Astrocyte (in vitro differentiated cells and primary cell): ENCODE data around the gene TMEM258. TPM values are rescaled to one million over a fixed set of nuclear protein-coding genes. Genes with fewer than 3 reads are reported as not detected.

Experiments used
- DNase-seq: peaks from one replicate; pipeline ENCODE4 v3.0.0-alpha.2; 2010; ENCODE audit warnings: low read depth
- FAIRE-seq: peaks from 2 replicates; lab custom pipeline; 2011; peaks lifted over from hg19 to GRCh38; lab: Jason Lieb, UNC
- H2AFZ ChIP-seq: 2 replicates; pipeline ENCODE4 v1.6.0; 2012; ENCODE audit warnings: low read depth, low read length, inconsistent platforms
- H3K27ac ChIP-seq: 2 replicates; pipeline ENCODE4 v1.5.1; 2011; ENCODE audit warnings: low read depth, low read length, inconsistent platforms
- H3K27me3 ChIP-seq: 2 replicates; pipeline ENCODE4 v1.6.0; 2011; ENCODE audit warnings: low read length, inconsistent platforms; ENCODE audit not compliant: insufficient read depth
- H3K36me3 ChIP-seq: 2 replicates; pipeline ENCODE4 v1.5.1; 2011; ENCODE audit warnings: low read length, inconsistent platforms; ENCODE audit not compliant: insufficient read depth
- H3K4me1 ChIP-seq: 2 replicates; pipeline ENCODE4 v1.5.1; 2011; ENCODE audit warnings: low read length, inconsistent platforms; ENCODE audit not compliant: insufficient read depth
- H3K4me2 ChIP-seq: 2 replicates; pipeline ENCODE4 v1.6.0; 2012; ENCODE audit warnings: low read length, inconsistent platforms
- H3K4me3 ChIP-seq: 2 replicates; pipeline ENCODE4 v1.5.1; 2011; ENCODE audit warnings: low read depth, mild to moderate bottlenecking, low read length, inconsistent platforms; ENCODE audit not compliant: insufficient read depth
- H3K79me2 ChIP-seq: 2 replicates; pipeline ENCODE4 v1.6.0; 2012; ENCODE audit warnings: mild to moderate bottlenecking, low read length, inconsistent platforms; ENCODE audit not compliant: insufficient read depth
- H3K9ac ChIP-seq: 2 replicates; pipeline ENCODE4 v1.6.0; 2012; ENCODE audit warnings: mild to moderate bottlenecking, low read length, inconsistent platforms
- H3K9me3 ChIP-seq: 2 replicates; pipeline ENCODE4 v1.5.1; 2012; ENCODE audit warnings: low read depth, mild to moderate bottlenecking, low read length, inconsistent platforms; ENCODE audit not compliant: insufficient read depth
- H4K20me1 ChIP-seq: 2 replicates; pipeline ENCODE4 v1.6.0; 2012; ENCODE audit warnings: low read length, inconsistent platforms; ENCODE audit not compliant: insufficient read depth
- H3K27ac Mint-ChIP-seq: one replicate; pipeline ENCODE4 v1.8.0; 2021; ENCODE audit warnings: mild to moderate bottlenecking, mixed read lengths; ENCODE audit not compliant: unreplicated experiment
- H3K27me3 Mint-ChIP-seq: one replicate; pipeline ENCODE4 v1.8.0; 2021; ENCODE audit warnings: low read depth, mixed read lengths; ENCODE audit not compliant: unreplicated experiment
- H3K36me3 Mint-ChIP-seq: one replicate; pipeline ENCODE4 v1.8.0; 2021; ENCODE audit warnings: low read depth, mixed read lengths; ENCODE audit not compliant: unreplicated experiment
- H3K4me1 Mint-ChIP-seq: one replicate; pipeline ENCODE4 v1.8.0; 2021; ENCODE audit warnings: low read depth, mixed read lengths; ENCODE audit not compliant: unreplicated experiment
- H3K4me3 Mint-ChIP-seq: one replicate; pipeline ENCODE4 v1.8.0; 2021; ENCODE audit warnings: mild to moderate bottlenecking, moderate library complexity, mixed read lengths; ENCODE audit not compliant: unreplicated experiment
- H3K9me3 Mint-ChIP-seq: one replicate; pipeline ENCODE4 v1.8.0; 2021; ENCODE audit warnings: mild to moderate bottlenecking, mixed read lengths; ENCODE audit not compliant: unreplicated experiment
- EZH2 ChIP-seq: IDR thresholded peaks from 2 replicates; pipeline ENCODE4 v1.6.1; 2012; ENCODE audit warnings: mild to moderate bottlenecking, low read length, inconsistent platforms; ENCODE audit not compliant: insufficient read depth
- total RNA-seq: library from RNA; stranded (reverse); gene quantifications from 2 replicates; pipeline ENCODE4 v1.2.1, GENCODE V29; 2021
- TF ChIP-seq, protein P1 (sequence below): IDR thresholded peaks from 2 replicates; pipeline ENCODE4 v1.5.1; 2011; ENCODE audit warnings: low read depth, mild to moderate bottlenecking, inconsistent platforms, low read length, moderate library complexity; ENCODE audit not compliant: insufficient read depth

Gene TMEM258
- total RNA-seq, 1 donor from 2014 or later = 98.6 TPM

GRCh38 chr11:61838501-61838900 is 46.1 kb upstream of the TMEM258 start:
- no peak for DNase-seq
- H3K4me1 Mint-ChIP-seq = no peaks in the 10 kb centered on the region
- Histone ChIP-seq H3K4me1 (peaks cover 16% of the 10 kb centered on the region), H3K4me2 (no peak overlapping the region), H3K27me3 (no peaks in the 10 kb centered on the region), H3K9ac (no peak overlapping the region), H2AFZ (no peak overlapping the region), H3K27ac (no peak overlapping the region), H4K20me1 (peaks cover 83% of the 10 kb centered on the region), H3K79me2 (peaks cover 37% of the 10 kb centered on the region), H3K4me3 (no peak overlapping the region), H3K9me3 (no peaks in the 10 kb centered on the region), H3K36me3 (peaks cover 36% of the 10 kb centered on the region)
- peaks cover 2% of the 10 kb centered on the region for H3K9me3 Mint-ChIP-seq
- no peak overlapping the region for H3K4me3 Mint-ChIP-seq
- no peak overlapping the region for H3K27ac Mint-ChIP-seq
- no peak for FAIRE-seq
- no peaks in the 10 kb centered on the region for H3K27me3 Mint-ChIP-seq
- H3K36me3 Mint-ChIP-seq = peaks cover 37% of the 10 kb centered on the region
- TF ChIP-seq, protein P1, sequence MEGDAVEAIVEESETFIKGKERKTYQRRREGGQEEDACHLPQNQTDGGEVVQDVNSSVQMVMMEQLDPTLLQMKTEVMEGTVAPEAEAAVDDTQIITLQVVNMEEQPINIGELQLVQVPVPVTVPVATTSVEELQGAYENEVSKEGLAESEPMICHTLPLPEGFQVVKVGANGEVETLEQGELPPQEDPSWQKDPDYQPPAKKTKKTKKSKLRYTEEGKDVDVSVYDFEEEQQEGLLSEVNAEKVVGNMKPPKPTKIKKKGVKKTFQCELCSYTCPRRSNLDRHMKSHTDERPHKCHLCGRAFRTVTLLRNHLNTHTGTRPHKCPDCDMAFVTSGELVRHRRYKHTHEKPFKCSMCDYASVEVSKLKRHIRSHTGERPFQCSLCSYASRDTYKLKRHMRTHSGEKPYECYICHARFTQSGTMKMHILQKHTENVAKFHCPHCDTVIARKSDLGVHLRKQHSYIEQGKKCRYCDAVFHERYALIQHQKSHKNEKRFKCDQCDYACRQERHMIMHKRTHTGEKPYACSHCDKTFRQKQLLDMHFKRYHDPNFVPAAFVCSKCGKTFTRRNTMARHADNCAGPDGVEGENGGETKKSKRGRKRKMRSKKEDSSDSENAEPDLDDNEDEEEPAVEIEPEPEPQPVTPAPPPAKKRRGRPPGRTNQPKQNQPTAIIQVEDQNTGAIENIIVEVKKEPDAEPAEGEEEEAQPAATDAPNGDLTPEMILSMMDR = no peak
- TF ChIP-seq EZH2 = no peak

GRCh38 chr11:61837411-61838005 is 45.1 kb upstream of the TMEM258 start:
- Mint-ChIP-seq H3K27ac (no peak overlapping the region), H3K4me3 (no peak overlapping the region), H3K36me3 (peaks cover 39% of the 10 kb centered on the region), H3K27me3 (no peaks in the 10 kb centered on the region), H3K4me1 (no peaks in the 10 kb centered on the region), H3K9me3 (peaks cover 3% of the 10 kb centered on the region)
- no peak overlapping the region for H3K4me3 ChIP-seq
- H3K4me1 ChIP-seq = peaks cover 16% of the 10 kb centered on the region
- H3K9ac ChIP-seq = no peak overlapping the region
- no peak overlapping the region for H3K4me2 ChIP-seq
- no peak for TF ChIP-seq EZH2
- TF ChIP-seq, protein P1 = no peak
- H3K36me3 ChIP-seq = peaks cover 29% of the 10 kb centered on the region
- peaks cover 83% of the 10 kb centered on the region for H4K20me1 ChIP-seq
- no peak for FAIRE-seq
- H3K9me3 ChIP-seq = no peaks in the 10 kb centered on the region
- no peak overlapping the region for H2AFZ ChIP-seq
- no peaks in the 10 kb centered on the region for H3K27me3 ChIP-seq
- no peak overlapping the region for H3K27ac ChIP-seq
- H3K79me2 ChIP-seq = peaks cover 47% of the 10 kb centered on the region
- no peak for DNase-seq

DNA sequence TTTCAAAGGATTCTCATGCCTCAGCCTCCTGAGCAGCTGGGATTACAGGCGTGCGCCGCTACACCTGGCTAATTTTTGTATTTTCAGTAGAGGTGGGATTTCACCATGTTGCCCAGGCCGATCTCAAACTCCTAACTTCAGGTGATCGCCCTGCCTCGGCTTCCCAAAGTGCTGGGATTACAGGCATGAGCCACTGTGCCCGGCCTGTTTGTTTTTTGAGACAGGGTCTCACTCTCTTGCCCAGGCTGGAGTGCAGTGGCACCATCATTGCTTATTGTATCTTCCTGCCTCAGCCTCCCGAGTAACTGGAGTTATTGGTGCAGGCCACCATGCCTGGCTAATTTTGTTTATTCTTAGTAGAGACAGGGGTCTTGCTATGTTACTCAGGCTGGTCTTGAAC is 43.8 kb upstream of the TMEM258 start:
- Histone ChIP-seq H3K4me1 (peaks cover 19% of the 10 kb centered on the region), H3K9me3 (no peaks in the 10 kb centered on the region), H3K79me2 (peaks cover 60% of the 10 kb centered on the region), H3K27ac (no peak overlapping the region), H3K9ac (no peak overlapping the region), H3K36me3 (peaks cover 18% of the 10 kb centered on the region), H2AFZ (no peak overlapping the region), H3K4me2 (no peak overlapping the region), H3K27me3 (no peaks in the 10 kb centered on the region), H3K4me3 (no peak overlapping the region), H4K20me1 (peaks cover 90% of the 10 kb centered on the region)
- Mint-ChIP-seq H3K27me3 (no peaks in the 10 kb centered on the region), H3K27ac (no peak overlapping the region), H3K4me1 (no peaks in the 10 kb centered on the region), H3K36me3 (peaks cover 32% of the 10 kb centered on the region), H3K9me3 (peaks cover 3% of the 10 kb centered on the region), H3K4me3 (no peak overlapping the region)
- no peak for TF ChIP-seq EZH2
- TF ChIP-seq, protein P1 = no peak
- FAIRE-seq (no peak), DNase-seq (no peak)
